Thymus (tissue), 14 donors: Measurements from ENCODE around the gene GALNTL6. TPM values are rescaled to one million over a fixed set of nuclear protein-coding genes. Genes with fewer than 3 reads are reported as not detected.

Experiments used
- DNase-seq, 9 donors: peaks; one replicate each; pipeline ENCODE4 v3.0.0-alpha.2; 2013; ENCODE audit warnings: low spot score in 9 of 9, low read depth in 6 of 9, missing footprints in 1 of 9
- H3K27ac ChIP-seq, 2 donors: one replicate each; pipeline ENCODE4 v1.5.1; 2013; ENCODE audit warnings: control low read depth in 1 of 2, low read depth in 1 of 2, low read length in 1 of 2, mild to moderate bottlenecking in 1 of 2, moderate library complexity in 1 of 2
- H3K27me3 ChIP-seq, 2 donors: one replicate each; pipeline ENCODE4 v1.5.1; 2013; ENCODE audit warnings: low read length in 1 of 2; ENCODE audit not compliant: control insufficient read depth in 2 of 2, insufficient read depth in 1 of 2
- H3K36me3 ChIP-seq, 2 donors: one replicate each; pipeline ENCODE4 v1.5.1; 2013; ENCODE audit warnings: low read length in 1 of 2, mild to moderate bottlenecking in 1 of 2, moderate library complexity in 1 of 2; ENCODE audit not compliant: control insufficient read depth in 2 of 2, insufficient read depth in 2 of 2
- H3K4me1 ChIP-seq, 2 donors: one replicate each; pipeline ENCODE4 v1.5.1; 2013; ENCODE audit warnings: low read length in 2 of 2; ENCODE audit not compliant: control insufficient read depth in 2 of 2, insufficient read depth in 2 of 2
- H3K4me3 ChIP-seq, 2 donors: one replicate each; pipeline ENCODE4 v1.5.1; 2013; ENCODE audit warnings: low read length in 2 of 2, control low read depth in 1 of 2, mild to moderate bottlenecking in 1 of 2
- H3K9me3 ChIP-seq, 2 donors: one replicate each; pipeline ENCODE4 v1.5.1; 2013; ENCODE audit warnings: low read length in 1 of 2, mild to moderate bottlenecking in 1 of 2; ENCODE audit not compliant: control insufficient read depth in 2 of 2, insufficient read depth in 1 of 2
- WGBS: extraction: QIAGEN DNeasy Blood & Tissue Kit; methylation state at CpG from one replicate; pipeline ENCODE4 v1.1.7; 2013; 5-methylcytosine and 5-hydroxymethylcytosine counted together
- long read RNA-seq, 10 donors: transcript quantifications; one replicate each; lab custom pipeline, GENCODE V29; 2026
- polyA plus RNA-seq: library from polyadenylated mRNA; stranded (reverse); fragments of 200-250 nt; gene quantifications from one replicate; pipeline ENCODE4 v1.2.3, GENCODE V29; 2013
- total RNA-seq: library from RNA; stranded (reverse); fragments of 120-200 nt; gene quantifications from one replicate; pipeline ENCODE4 v1.2.4, GENCODE V29; 2013
- donor health status: healthy.

The GALNTL6 gene
- total RNA-seq = 0.05 TPM
- polyA plus RNA-seq = 0.05 TPM
- long read RNA-seq, donor 1 = 0 reads
- long read RNA-seq, donor 2 = 0 reads
- long read RNA-seq, donor 3 = 0 reads
- long read RNA-seq, donor 4 = 0 reads
- long read RNA-seq, donor 5 = 0 reads
- long read RNA-seq, donor 6 = 0 reads
- long read RNA-seq, donor 7 = 0 reads
- long read RNA-seq, donor 8 = 0 reads
- long read RNA-seq, donor 9 = 0 reads
- long read RNA-seq, donor 10 = 0 reads

DNA sequence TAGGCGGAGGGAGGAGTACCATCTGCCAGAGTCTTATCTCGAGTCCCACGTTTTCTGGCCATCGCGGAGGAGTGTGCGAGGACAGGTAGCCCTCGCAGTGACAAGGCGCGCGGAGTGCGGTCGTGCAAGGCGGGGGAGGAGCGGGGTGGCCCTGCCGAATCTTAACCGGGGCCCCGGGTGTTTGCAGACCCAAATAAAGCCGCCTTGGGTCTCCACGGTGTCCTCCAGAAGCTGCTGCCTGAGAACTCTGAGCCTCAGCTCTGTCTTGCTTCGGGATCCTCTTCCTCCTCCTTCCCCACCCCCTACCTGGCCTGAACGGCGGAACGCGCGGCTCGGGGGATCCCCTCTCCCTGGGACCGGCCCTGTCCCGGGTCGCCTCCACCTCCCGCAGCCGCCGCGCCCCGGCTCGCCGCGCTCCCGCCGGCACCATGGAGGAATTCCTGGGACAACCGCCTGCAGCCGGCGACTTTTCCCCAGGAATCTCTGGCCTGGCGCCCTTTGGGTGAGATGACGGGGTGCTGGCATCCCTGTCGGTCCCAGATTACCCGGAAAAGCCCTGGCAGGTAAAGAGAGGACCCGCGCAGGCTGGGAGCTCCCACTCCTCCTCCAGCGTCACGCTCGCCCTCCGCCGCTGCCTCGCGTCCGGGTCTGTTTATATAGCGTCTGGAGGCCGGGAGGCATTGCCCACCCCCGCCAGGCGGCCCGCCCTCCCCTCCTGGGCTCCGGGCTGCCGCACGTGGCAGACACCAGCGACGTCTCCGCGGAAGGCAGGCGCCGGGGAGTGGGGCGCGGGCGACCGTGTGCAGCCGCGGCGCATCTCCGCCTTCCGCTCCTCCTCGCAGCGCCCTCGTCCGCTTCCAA lies at the start of gene GALNTL6:
TSS of gene GALNTL6 (plus strand) at position 740 of the 861 bp plus-strand sequence.
- Histone ChIP-seq H3K4me3 (peak within 1 kb of the TSS in 1 of 2 donors; percentile 9), H3K4me1 (peaks cover 0 to 4% of the 10 kb centered on the region in 2 donors), H3K36me3 (no peaks in the 10 kb centered on the region), H3K9me3 (no peaks in the 10 kb centered on the region), H3K27me3 (peaks cover 23 to 40% of the 10 kb centered on the region in 2 donors), H3K27ac (no peak within 1 kb of the TSS)
- no peak for DNase-seq
- 2% methylated on average over 83 of the region's 83 CpGs for WGBS

DNA sequence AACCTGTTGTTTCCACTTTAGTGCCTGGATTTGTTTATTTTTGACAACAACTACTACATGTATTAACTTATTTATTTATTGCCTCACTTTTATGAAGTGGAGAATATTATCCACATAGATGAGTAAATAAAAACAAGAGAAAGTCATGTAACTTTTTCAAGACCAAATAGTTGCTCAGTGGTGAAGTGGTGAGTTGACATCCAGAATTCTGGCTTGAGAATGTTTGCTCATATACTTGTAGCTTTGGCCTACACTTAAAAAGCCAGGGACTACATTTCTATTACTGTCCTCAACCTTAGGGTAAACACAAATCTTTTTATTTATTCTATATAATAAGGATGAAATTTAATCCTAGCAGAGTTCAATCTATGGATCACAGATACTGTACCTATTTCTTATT lies 47.7 kb upstream of the GALNTL6 start:
- Histone ChIP-seq H3K27ac (no peak overlapping the region), H3K4me3 (no peak overlapping the region), H3K27me3 (no peaks in the 10 kb centered on the region), H3K36me3 (no peaks in the 10 kb centered on the region), H3K9me3 (no peaks in the 10 kb centered on the region), H3K4me1 (no peaks in the 10 kb centered on the region)
- no peak for DNase-seq

DNA sequence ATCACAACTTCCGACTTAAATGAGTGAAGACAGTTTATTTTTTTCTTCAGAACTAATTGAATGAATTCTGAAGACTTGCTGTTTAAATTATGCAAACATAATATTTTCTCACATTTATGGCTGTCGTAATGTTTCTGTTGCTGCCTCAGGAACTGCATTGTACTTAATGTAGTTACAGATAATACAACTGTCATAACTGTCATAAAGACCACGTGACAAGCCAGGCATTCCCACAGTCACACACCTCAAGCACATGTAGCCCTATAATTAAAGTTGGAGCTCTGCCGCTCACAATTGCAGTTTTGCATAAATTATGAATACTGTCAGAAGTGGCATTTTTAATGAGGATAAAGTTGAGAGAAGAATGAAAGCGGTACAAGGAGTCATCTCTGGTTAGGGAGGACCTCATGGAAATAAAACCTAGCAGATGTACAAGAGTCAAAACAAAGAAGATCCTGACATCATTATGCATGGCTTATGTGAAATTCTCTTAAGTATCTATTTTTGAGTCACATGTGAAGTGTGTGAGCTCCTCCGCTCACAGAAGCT lies 38.5 kb upstream of the GALNTL6 start:
- no peaks in the 10 kb centered on the region for H3K9me3 ChIP-seq

DNA sequence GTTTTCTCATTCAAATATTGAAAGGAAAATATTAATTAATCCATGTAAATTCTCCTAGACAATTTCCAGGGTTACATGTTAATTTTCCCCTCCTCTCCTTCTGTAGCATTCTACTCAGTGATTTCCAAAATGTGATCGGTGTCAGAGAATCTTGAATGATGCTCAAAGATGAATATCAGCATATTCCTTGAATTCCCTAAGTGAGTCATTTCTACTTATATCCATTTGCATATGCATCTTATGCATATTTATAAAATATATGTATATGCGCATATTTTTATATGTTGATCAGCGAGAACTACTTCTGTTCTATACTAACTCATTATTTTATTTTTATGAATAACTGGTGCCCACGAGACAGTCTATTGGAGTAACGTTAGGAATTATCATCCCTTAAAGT lies 33.9 kb upstream of the GALNTL6 start:
- no peaks in the 10 kb centered on the region for H3K4me1 ChIP-seq
- no peaks in the 10 kb centered on the region for H3K27me3 ChIP-seq
- no peak overlapping the region for H3K4me3 ChIP-seq
- 94% methylated on average over 5 of the region's 5 CpGs for WGBS
- no peaks in the 10 kb centered on the region for H3K36me3 ChIP-seq
- no peak overlapping the region for H3K27ac ChIP-seq
- H3K9me3 ChIP-seq = peaks cover 0 to 5% of the 10 kb centered on the region in 2 donors
- DNase-seq = no peak

More for the DNA sequence above, 38.5 kb upstream of the GALNTL6 start:
- 94% methylated on average over 6 of the region's 6 CpGs for WGBS
- no peak for DNase-seq
- H3K4me1 ChIP-seq = no peaks in the 10 kb centered on the region
- H3K27me3 ChIP-seq = no peaks in the 10 kb centered on the region
- no peaks in the 10 kb centered on the region for H3K36me3 ChIP-seq
- no peak overlapping the region for H3K4me3 ChIP-seq
- no peak overlapping the region for H3K27ac ChIP-seq

DNA sequence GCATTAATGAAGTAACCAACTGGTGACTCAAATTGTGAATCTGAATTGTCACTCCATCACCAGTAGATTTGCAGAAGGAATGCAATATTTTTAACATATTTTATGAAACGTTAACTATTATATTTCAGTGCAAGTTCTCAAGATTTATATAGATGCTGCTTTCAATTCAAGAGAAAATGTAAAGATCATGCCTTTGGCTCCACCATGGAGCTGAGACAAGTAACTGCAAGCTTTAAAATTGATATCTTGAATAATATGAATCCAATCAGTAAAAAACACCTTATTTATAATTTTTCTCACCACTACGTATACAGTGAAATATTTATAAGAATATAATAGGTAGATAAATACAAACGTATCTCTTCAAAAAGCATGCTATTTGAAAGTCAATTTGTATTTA lies 27.8 kb upstream of the GALNTL6 start:
- no peaks in the 10 kb centered on the region for H3K27me3 ChIP-seq
- 86% methylated on average over 3 of the region's 3 CpGs for WGBS
- DNase-seq = no peak
- H3K36me3 ChIP-seq = no peaks in the 10 kb centered on the region
- no peaks in the 10 kb centered on the region for H3K4me1 ChIP-seq
- no peak overlapping the region for H3K27ac ChIP-seq
- no peak overlapping the region for H3K4me3 ChIP-seq
- H3K9me3 ChIP-seq = peaks cover 0 to 5% of the 10 kb centered on the region in 2 donors

DNA sequence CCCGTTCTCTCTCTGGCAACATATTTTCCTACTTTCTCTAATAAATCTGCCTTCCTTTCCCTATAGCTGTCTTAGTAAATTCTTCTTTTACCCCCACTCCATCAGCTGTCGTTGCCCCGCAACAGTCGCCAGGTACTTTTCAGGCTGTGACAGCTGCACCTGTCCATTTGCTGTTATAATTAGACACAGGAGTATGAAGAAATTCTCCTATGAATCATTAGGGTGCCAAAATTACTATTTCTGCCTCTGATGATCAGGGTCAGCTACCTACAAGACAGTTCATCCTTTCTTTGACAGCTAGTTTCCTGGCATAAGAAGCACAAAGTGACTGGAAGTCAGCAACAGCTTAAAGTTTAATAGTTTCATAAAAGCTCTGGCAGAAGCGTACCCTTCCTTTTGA lies 19.5 kb upstream of the GALNTL6 start:
- no peaks in the 10 kb centered on the region for H3K9me3 ChIP-seq
- no peaks in the 10 kb centered on the region for H3K36me3 ChIP-seq

GRCh38 chr4:171794528-171794927 lies 18.7 kb upstream of the GALNTL6 start:
- H3K4me3 ChIP-seq = no peak overlapping the region
- no peaks in the 10 kb centered on the region for H3K9me3 ChIP-seq
- no peak overlapping the region for H3K27ac ChIP-seq
- no peaks in the 10 kb centered on the region for H3K27me3 ChIP-seq
- WGBS = 91% methylated on average over 2 of the region's 2 CpGs
- H3K4me1 ChIP-seq = no peaks in the 10 kb centered on the region
- H3K36me3 ChIP-seq = no peaks in the 10 kb centered on the region
- no peak for DNase-seq

More for the DNA sequence above, 19.5 kb upstream of the GALNTL6 start:
- Histone ChIP-seq H3K27ac (no peak overlapping the region), H3K4me1 (no peaks in the 10 kb centered on the region), H3K27me3 (no peaks in the 10 kb centered on the region), H3K4me3 (no peak overlapping the region)
- 89% methylated on average over 5 of the region's 5 CpGs for WGBS
- DNase-seq = no peak

DNA sequence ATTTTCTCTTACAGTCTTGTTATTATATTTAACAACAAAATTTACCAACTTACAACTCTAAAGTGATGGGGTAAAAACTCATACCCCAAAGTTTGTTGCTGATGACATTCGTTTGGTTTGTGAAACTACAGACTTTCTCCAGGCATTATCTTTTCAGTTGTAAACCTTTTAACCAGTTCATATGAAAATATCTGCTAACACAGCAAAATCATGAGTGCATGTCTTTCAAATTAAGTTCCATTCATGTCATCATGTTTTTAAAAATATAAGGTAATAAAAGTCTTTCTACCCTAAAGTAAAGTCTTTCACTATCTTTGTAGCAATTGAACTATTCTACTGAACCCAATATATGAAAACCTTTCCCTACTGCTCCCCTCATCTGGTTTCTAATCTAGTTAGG lies 3.4 kb upstream of the GALNTL6 start:
- no peaks in the 10 kb centered on the region for H3K36me3 ChIP-seq
- H3K27ac ChIP-seq = no peak overlapping the region
- no peak overlapping the region for H3K4me3 ChIP-seq
- peaks cover 23 to 37% of the 10 kb centered on the region in 2 donors for H3K27me3 ChIP-seq
- WGBS = 88% methylated on average over 1 of the region's 1 CpG
- no peaks in the 10 kb centered on the region for H3K9me3 ChIP-seq
- DNase-seq = no peak
- peaks cover 0 to 4% of the 10 kb centered on the region in 2 donors for H3K4me1 ChIP-seq

- Histone ChIP-seq H3K27me3 (peaks cover 23 to 40% of the 10 kb centered on the region in 2 donors), H3K27ac (no peak overlapping the region), H3K4me3 (no peak overlapping the region), H3K4me1 (peaks cover 0 to 4% of the 10 kb centered on the region in 2 donors), H3K36me3 (no peaks in the 10 kb centered on the region), H3K9me3 (no peaks in the 10 kb centered on the region)
- 5% methylated on average over 12 of the region's 12 CpGs for WGBS
- DNase-seq = no peak
These were observed 905 bp upstream of the GALNTL6 start for GRCh38 chr4:171812333-171812664.
